Peyer's patch (tissue), 4 donors: ENCODE results near the gene FAM163A.

Source experiments
- POLR2A ChIP-seq, 2 donors: fragments of 450-650 bp; IDR thresholded peaks; one replicate each; pipeline ENCODE4 v1.5.1; 2017; ENCODE audit warnings: antibody characterized with exemption in 2 of 2, mild to moderate bottlenecking in 2 of 2, moderate library complexity in 2 of 2
- TF ChIP-seq, protein P1 (sequence below), 6 experiments: fragments of 450-650 bp in 4 of 6; fragments of 200-600 bp in 2 of 6; sonication (generic) in 1 of 6; IDR thresholded peaks; one replicate each; pipeline ENCODE4 v1.5.1; 2017 to 2019; ENCODE audit warnings: antibody characterized with exemption in 6 of 6, mild to moderate bottlenecking in 3 of 6, moderate library complexity in 1 of 6

GRCh38 chr1:179813626-179814545 is 70.8 kb downstream of the FAM163A start:
- TF ChIP-seq, protein P1, sequence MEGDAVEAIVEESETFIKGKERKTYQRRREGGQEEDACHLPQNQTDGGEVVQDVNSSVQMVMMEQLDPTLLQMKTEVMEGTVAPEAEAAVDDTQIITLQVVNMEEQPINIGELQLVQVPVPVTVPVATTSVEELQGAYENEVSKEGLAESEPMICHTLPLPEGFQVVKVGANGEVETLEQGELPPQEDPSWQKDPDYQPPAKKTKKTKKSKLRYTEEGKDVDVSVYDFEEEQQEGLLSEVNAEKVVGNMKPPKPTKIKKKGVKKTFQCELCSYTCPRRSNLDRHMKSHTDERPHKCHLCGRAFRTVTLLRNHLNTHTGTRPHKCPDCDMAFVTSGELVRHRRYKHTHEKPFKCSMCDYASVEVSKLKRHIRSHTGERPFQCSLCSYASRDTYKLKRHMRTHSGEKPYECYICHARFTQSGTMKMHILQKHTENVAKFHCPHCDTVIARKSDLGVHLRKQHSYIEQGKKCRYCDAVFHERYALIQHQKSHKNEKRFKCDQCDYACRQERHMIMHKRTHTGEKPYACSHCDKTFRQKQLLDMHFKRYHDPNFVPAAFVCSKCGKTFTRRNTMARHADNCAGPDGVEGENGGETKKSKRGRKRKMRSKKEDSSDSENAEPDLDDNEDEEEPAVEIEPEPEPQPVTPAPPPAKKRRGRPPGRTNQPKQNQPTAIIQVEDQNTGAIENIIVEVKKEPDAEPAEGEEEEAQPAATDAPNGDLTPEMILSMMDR (IDR thresholded peaks at IDR 0.05): no peak
- no peak for TF ChIP-seq POLR2A (IDR thresholded peaks at IDR 0.05)
